Measurements from ENCODE around the gene APCDD1L. TPM values are rescaled to one million over a fixed set of nuclear protein-coding genes. Genes with fewer than 3 reads are reported as not detected.
"Not testable (repeated sequence)": the region's sequence is repeated elsewhere in the genome, so short reads cannot be mapped to it uniquely, and the experiment has no call there.

Gene APCDD1L
- total RNA-seq, 2 experiments from 2014 or later = not detected

DNA sequence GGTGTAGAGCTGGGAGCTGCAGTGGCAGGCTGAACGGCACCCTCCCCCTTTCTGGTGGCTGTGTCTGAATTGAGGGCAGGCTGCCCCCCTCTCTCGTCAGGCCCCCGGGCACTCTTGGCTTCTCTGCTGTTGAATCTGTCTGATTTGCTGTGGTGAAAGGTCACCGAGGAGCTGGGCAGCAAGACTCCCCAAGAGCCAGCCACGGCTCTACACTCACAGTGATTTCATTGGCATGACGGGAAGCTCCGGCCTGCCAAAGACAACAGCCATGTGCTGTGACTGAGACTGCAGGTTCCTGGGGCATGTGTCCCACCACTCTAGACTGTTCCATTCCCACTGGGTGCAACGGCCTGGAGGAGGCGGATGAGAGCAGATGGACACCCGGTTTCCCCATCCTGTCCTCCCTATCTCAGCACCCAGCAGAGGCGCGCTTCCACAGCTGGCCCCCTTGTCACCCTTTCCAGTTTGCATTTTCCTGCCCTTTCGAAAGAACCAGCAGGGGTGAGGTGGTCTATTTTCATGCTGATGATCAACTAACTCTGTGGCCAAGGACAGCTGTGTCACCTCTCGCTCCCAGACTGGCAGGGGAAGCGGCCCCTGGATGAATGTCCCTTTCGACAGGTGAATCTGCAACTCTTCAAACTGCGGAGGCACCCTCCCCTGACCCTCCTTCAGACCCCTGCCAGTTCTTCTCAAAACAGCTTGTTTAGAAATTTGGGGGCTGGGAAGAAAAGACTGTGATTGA is 2.2 kb downstream of the APCDD1L start:
- H3K36me3 Mint-ChIP-seq = no peaks in the 10 kb centered on the region
- peaks cover 35% of the 10 kb centered on the region for H3K27me3 Mint-ChIP-seq
- DNase-seq = no peak
- H3K9me3 Mint-ChIP-seq = no peaks in the 10 kb centered on the region
- no peaks in the 10 kb centered on the region for H3K4me1 Mint-ChIP-seq
- H3K4me3 Mint-ChIP-seq = no peak overlapping the region
- no peak overlapping the region for H3K27ac Mint-ChIP-seq

DNA sequence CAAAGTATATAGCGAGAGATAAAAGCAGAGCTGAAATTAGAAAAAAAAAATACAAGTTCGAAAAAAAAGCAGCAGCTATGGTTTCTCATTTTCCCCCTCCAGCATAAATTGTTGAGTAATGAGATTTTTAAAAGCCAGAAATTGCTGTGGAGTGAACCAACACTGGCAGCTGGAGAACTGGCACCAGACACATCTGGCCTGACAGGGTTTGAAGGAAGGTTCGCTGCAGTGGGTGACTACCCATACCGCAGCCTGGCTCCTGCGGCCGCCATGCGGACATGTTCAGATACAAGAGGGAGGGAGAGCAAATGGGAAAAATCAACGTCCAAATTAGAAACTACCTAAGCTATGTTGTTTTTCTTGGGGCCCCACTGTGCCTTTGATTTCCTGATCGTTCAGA is 3.3 kb downstream of the APCDD1L start:
- Mint-ChIP-seq H3K36me3 (no peaks in the 10 kb centered on the region), H3K27ac (no peak overlapping the region), H3K27me3 (peaks cover 35% of the 10 kb centered on the region), H3K9me3 (no peaks in the 10 kb centered on the region), H3K4me1 (no peaks in the 10 kb centered on the region), H3K4me3 (no peak overlapping the region)
- no peak for DNase-seq

DNA sequence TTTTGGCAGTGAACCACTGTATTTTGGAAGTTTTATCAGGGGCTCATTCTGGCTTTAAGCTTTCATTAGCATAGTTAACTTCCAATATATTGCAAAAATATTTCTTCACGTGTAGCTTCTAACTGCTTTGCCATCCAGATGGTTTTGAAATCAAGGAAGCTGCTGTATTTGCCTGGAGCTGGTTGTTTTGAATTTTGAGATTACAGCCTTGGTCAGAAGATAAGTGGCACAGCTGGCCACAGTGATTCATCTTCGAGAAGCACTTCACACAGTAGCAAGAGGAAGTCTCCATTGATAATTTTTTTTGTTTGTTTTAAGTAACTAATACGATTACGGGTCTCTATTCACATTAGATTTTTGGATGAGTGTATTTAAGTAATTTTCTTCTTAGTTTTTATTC is 3.8 kb downstream of the APCDD1L start:
- Mint-ChIP-seq H3K4me3 (no peak overlapping the region), H3K9me3 (peaks cover 3% of the 10 kb centered on the region), H3K27ac (no peak overlapping the region), H3K36me3 (no peaks in the 10 kb centered on the region), H3K4me1 (no peaks in the 10 kb centered on the region), H3K27me3 (peaks cover 34% of the 10 kb centered on the region)
- DNase-seq = no peak

DNA sequence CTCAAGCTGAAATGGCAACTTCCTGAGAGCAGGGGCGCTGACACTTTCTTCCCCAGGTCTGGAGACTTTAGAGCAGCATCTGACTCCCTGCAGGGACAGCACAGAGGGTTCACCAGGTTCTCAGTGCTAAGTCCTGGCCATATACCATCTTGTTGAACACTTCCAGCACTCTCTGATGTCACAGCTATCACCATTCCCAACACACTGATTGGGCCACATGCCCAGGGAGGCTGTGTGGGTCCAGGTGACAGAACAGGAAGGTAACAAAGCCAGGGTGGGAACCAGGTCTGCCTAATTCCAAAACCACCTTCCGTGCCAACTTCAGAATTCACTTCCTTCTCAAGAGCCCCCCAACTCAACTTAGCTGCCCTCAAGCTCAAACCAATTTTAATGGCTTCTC is 4.3 kb downstream of the APCDD1L start:
- Mint-ChIP-seq H3K4me3 (no peak overlapping the region), H3K36me3 (peaks cover 4% of the 10 kb centered on the region), H3K9me3 (peaks cover 7% of the 10 kb centered on the region), H3K27me3 (peaks cover 30% of the 10 kb centered on the region), H3K27ac (no peak overlapping the region), H3K4me1 (no peaks in the 10 kb centered on the region)
- no peak for DNase-seq

DNA sequence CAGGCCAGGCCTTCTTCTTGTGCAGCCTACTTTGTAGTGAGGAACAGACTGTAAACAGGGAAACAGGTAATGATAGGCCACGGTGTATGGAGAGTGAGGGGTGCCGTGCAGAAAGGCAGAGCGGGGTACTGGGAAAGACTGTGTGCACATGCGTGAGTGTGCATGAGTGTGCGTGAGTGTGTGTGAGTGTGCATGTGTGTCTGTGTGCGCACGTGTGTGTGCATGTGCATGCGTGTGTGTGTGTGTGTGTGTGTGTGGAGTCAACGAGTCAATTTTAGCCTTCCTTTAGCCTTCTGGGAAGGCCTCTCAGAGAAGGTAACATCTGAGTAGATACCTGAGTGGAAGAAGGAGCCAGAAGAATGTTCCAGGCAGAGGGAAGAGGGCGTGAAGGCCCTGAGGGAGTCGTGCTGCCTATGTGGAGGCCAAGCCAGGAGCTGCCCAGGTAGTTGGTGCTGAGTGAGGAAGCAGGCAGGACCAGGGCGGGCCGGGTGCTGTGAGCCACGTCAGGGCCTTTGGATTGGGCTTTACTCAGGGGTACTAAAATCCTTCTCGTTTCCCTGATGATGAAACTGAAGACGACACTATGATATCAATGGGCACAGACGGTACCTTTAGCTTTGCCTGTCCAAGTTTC is 6.3 kb downstream of the APCDD1L start:
- H3K4me3 Mint-ChIP-seq = no peak overlapping the region
- no peaks in the 10 kb centered on the region for H3K4me1 Mint-ChIP-seq
- DNase-seq = no peak
- H3K36me3 Mint-ChIP-seq = peaks cover 11% of the 10 kb centered on the region
- H3K27me3 Mint-ChIP-seq = peaks cover 18% of the 10 kb centered on the region
- H3K9me3 Mint-ChIP-seq = peaks cover 16% of the 10 kb centered on the region
- no peak overlapping the region for H3K27ac Mint-ChIP-seq

DNA sequence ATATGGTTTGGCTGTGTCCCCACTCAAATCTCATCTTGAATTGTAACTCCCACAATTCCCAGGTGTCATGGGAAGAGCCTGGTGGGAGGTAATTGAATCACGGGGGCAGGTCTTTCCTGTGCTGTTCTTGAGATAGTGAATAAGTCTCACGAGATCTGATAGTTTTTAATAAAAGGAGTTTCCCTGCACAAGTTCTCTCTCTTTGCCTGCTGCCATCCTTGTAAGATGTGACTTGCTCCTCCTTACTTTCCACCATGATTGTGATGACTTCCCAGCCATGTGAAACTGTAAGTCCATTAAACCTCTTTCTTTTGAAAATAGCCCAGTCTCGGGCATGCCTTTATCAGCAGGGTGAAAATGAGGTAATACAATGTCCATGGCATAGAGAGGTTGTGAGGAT is 8.2 kb downstream of the APCDD1L start:
- not testable (repeated sequence) for H3K27ac Mint-ChIP-seq, DNase-seq, H3K27me3 Mint-ChIP-seq, H3K4me1 Mint-ChIP-seq, H3K4me3 Mint-ChIP-seq
- Mint-ChIP-seq H3K36me3 (peaks cover 11% of the 10 kb centered on the region), H3K9me3 (peaks cover 23% of the 10 kb centered on the region)

DNA sequence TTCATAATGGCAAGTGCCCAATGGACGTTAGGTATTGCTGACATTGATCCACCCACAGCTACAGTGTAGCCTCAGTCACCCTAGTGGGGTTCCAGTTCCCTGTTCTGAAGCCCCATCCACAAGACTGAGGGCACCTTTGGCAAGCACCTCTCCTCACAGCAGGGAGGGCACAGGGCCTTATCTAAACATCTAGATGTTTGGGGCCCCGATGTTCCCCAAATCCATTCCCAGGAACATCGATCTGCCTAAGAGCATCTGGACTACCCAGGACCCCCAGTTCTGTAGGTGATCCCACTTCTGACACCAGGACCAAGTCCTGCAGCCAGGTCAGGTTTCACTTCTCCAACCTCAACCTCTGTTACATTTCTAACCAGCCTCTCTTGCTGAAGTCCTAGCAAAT is 10.6 kb downstream of the APCDD1L start:
- no peaks in the 10 kb centered on the region for H3K4me1 Mint-ChIP-seq
- H3K27ac Mint-ChIP-seq = no peak overlapping the region
- DNase-seq = no peak
- no peak overlapping the region for H3K4me3 Mint-ChIP-seq
- peaks cover 11% of the 10 kb centered on the region for H3K36me3 Mint-ChIP-seq
- H3K9me3 Mint-ChIP-seq = peaks cover 26% of the 10 kb centered on the region
- H3K27me3 Mint-ChIP-seq = no peaks in the 10 kb centered on the region

DNA sequence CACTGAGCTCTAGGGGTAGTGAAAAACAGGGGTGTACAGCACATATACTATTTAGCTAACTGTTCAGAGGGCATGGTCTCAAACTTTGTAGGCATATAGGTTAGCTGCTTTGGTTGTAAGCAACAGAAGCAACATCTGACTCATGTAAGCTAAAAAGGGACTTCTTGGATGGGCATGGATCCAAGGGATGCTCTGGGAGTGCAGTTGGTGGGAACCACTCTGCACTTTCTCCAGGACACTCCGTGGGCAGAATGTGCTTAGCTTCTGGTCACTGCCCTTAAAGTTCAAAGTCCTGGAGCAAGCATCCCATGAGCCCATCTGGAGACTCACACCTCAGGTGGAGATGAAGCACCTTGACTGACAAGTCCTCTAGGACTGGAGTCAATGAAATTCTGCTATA is 11.5 kb downstream of the APCDD1L start:
- Mint-ChIP-seq H3K4me1 (no peaks in the 10 kb centered on the region), H3K4me3 (no peak overlapping the region), H3K27ac (no peak overlapping the region), H3K27me3 (no peaks in the 10 kb centered on the region), H3K9me3 (peaks cover 26% of the 10 kb centered on the region), H3K36me3 (peaks cover 11% of the 10 kb centered on the region)
- no peak for DNase-seq

DNA sequence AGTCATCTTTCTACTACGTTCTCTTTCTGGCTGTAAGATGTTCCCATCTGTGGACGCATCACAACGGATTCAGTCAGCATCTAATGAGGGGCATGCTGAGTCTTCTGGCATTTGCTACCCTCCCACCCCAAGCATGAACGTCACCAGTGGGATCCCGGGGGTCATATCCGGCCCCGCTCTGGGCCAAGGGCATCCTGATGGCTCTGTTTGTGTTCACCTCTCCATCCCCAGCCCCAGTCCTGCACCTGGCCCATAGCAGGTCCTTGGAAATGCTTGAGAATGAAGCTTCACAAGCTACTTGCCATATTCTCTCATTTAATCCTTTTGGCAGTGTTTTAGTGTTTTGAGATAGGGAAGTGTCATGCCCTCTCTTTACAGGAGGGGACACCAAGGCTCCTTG is 14.9 kb downstream of the APCDD1L start:
- no peak for DNase-seq
- Mint-ChIP-seq H3K4me3 (no peak overlapping the region), H3K9me3 (peaks cover 16% of the 10 kb centered on the region), H3K36me3 (peaks cover 4% of the 10 kb centered on the region), H3K27ac (no peak overlapping the region), H3K4me1 (no peaks in the 10 kb centered on the region), H3K27me3 (no peaks in the 10 kb centered on the region)

DNA sequence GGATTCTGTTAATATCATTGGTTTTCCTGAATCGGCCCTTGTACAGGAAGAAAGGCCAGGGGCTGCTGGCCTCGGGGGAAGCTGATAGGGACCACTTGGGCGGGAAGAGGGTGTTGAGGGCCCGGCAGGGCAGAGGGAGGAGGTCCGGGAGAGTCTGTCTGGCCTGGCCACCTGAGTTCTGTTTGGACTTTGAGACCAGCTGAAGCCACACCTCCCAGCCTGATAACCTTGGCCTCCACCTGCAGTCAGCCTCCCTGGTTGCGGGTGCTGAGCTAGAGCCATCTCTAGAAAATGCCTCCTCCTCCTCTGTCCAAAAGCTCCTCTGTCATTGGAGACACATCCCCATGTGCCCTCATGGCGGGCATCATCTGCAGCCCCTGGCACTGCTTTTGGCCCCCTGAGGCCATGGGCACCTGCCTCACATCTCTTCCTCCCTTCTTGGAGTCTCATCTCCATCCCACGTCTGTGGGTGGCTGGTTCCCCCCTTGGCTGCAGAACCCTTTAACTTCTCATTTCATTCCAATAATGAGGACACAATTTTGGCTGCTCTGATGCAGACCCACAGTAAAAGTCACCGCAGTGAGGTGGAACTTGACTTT is 16.6 kb downstream of the APCDD1L start:
- no peaks in the 10 kb centered on the region for H3K4me1 Mint-ChIP-seq
- H3K9me3 Mint-ChIP-seq = peaks cover 7% of the 10 kb centered on the region
- H3K27me3 Mint-ChIP-seq = no peaks in the 10 kb centered on the region
- no peak overlapping the region for H3K4me3 Mint-ChIP-seq
- H3K36me3 Mint-ChIP-seq = no peaks in the 10 kb centered on the region
- no peak overlapping the region for H3K27ac Mint-ChIP-seq
- no peak for DNase-seq

DNA sequence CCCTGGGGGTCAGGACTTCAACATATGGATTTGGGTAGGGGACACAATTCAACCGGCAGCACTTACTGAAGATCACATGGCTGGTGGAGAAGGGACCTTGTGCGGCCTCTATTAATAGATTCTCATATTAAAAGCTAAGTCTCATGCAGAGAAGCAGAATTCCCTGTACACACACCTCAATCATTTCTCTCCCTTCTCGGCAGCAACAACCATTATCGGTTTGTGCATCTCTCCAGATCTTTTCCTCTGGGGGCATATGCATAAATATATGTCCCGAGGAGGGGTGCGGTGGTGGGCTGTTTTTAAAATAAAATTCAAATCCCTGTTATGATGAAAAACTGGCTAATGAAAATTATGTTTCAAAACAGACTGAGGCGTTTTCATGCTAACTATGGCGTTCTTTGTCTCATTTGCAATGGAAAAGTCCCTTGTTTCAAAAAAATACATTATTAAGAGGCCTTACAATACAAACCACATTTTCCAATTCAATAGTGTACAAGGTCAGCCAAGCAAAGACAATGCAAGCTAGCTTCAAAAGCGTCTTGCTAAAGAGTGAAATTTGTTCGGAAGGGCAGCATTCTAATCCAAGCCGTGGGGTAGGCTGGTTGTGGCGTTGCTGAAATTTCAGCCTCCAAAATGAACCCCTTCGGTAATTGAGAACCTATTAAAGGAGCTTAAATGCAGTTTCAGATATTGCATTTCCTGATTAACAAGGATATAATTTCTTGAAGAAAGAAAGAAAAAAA is 17.3 kb downstream of the APCDD1L start:
- peaks cover 4% of the 10 kb centered on the region for H3K9me3 Mint-ChIP-seq
- no peaks in the 10 kb centered on the region for H3K27me3 Mint-ChIP-seq
- no peak for DNase-seq
- H3K36me3 Mint-ChIP-seq = no peaks in the 10 kb centered on the region
- no peak overlapping the region for H3K27ac Mint-ChIP-seq
- H3K4me3 Mint-ChIP-seq = no peak overlapping the region
- H3K4me1 Mint-ChIP-seq = no peaks in the 10 kb centered on the region

DNA sequence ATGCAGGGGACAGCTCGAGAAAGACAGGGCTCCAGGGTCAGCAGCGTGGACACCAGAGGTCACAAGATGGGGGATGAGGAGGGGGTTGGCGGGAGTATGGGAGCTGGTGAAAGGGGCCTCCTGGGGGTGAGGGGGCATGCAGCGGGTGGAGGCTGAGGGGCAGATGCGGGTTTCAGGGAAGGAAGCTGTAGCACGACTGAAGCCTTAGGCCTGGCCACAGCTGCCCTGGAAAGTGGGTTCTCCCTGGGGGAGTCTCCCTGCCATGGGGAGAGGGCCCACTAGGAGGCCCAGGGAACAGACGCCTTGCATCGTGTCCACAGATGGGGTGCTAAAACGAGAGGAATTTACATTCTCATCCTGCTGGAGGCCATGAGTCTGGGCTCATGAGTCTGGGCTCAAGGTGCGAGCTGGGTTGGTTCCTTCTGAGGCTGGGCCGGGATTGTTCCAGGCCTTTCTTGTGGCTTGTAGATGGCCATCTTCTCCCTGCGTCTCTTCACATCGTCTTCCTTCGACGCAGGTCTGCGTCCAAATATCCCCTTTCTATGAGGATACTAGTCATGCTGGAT is 18.0 kb downstream of the APCDD1L start:
- Mint-ChIP-seq H3K36me3 (no peaks in the 10 kb centered on the region), H3K27ac (no peak overlapping the region), H3K4me1 (no peaks in the 10 kb centered on the region), H3K27me3 (no peaks in the 10 kb centered on the region), H3K9me3 (peaks cover 2% of the 10 kb centered on the region), H3K4me3 (no peak overlapping the region)
- no peak for DNase-seq

DNA sequence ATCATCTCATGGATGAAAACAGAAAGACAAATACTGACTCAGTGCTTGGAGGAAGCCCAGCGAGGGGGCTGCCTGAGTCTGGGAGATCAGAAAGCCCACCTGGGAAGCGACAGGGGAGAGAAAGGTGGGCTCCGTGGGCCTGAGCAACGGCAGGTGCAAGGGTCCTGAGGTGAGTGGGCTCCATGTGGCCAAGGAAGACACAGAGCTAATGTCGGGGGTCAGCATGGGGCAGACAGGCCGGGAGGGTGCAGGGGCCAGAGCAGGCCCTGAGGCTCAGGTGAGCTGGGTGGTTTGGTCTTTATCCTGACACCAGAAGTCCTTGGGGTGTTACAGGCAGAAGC is 18.8 kb downstream of the APCDD1L start:
- no peaks in the 10 kb centered on the region for H3K27me3 Mint-ChIP-seq
- no peaks in the 10 kb centered on the region for H3K4me1 Mint-ChIP-seq
- H3K27ac Mint-ChIP-seq = no peak overlapping the region
- H3K36me3 Mint-ChIP-seq = no peaks in the 10 kb centered on the region
- H3K9me3 Mint-ChIP-seq = no peaks in the 10 kb centered on the region
- no peak overlapping the region for H3K4me3 Mint-ChIP-seq
- DNase-seq = no peak

DNA sequence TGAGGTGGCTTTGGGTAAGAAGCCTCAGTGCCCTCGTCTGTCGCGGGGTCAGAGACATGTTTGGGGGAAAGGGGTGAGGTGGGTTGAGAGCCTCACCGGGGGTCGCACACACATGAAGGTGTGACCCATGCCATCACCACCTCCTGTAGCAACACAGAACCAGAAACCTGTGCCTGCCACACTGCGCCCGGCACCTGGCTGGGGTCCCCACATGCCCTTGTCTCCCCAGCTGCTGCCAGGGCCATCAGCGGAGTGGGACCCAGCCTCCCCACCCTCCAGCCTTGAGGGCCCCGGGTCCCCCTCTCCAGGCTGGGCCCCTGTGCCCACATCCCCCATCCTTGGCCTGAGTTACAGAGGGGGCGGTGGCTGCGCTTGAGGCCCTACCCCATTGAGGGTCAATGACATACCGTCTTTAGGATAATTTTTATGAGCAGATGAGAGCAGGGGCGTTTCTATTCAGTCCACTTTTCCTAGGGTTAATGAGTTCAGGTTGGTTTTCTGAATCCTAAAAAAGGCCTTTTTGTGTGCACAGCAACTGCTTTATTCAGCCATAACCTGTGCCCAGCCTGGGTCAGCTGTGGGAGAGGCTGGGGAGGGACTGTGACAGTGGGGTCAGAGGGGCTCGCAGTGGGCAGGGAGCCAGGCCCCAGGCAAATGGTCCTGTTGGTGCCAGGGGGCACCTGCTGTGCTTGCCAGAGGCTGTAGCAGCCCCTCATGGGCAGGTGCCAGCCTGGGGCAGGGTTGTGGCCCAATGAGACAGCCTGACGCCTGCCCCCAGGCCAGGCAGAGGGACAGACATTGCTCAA is 19.4 kb downstream of the APCDD1L start:
- Mint-ChIP-seq H3K27ac (no peak overlapping the region), H3K9me3 (no peaks in the 10 kb centered on the region), H3K4me3 (no peak overlapping the region), H3K36me3 (no peaks in the 10 kb centered on the region), H3K27me3 (no peaks in the 10 kb centered on the region), H3K4me1 (no peaks in the 10 kb centered on the region)
- DNase-seq = no peak
